AG04450 (cell line): ENCODE results near the gene NKAIN2. TPM values are rescaled to one million over a fixed set of nuclear protein-coding genes. Genes with fewer than 3 reads are reported as not detected.

Experiments used
- CTCF ChIA-PET: fragments of 300-600, 350-600 bp; formaldehyde crosslinking; extraction: SDS; loops from one replicate; lab custom pipeline; 2022; ENCODE audit warnings: antibody characterized with exemption, inconsistent platforms; lab: Charles Lee
- POLR2A ChIA-PET: fragments of 350-600 bp; formaldehyde crosslinking; extraction: SDS; loops from one replicate; lab custom pipeline; 2021; ENCODE audit warnings: antibody characterized with exemption, inconsistent platforms; lab: Yijun Ruan, JAX
- DNase-seq: peaks from one replicate; pipeline ENCODE4 v3.0.0-alpha.2; 2011; ENCODE audit warnings: low read depth, low spot score
- H3K27ac ChIP-seq: one replicate; pipeline ENCODE4 v1.5.1; 2012; ENCODE audit warnings: low read depth, low read length, control low read depth
- H3K27me3 ChIP-seq: one replicate; pipeline ENCODE4 v1.6.0; 2012; ENCODE audit warnings: low read length; ENCODE audit not compliant: control insufficient read depth, insufficient read depth
- H3K4me3 ChIP-seq: 2 replicates; pipeline ENCODE4 v1.5.1; 2011; ENCODE audit warnings: mild to moderate bottlenecking, low read depth, low read length, control low read depth
- H3K9me3 ChIP-seq: 2 replicates; pipeline ENCODE4 v1.5.1; 2012; ENCODE audit warnings: low read length; ENCODE audit not compliant: control insufficient read depth, insufficient read depth
- polyA plus RNA-seq: library from polyadenylated mRNA; depleted of rRNA; stranded (reverse); fragments of >200 nt; gene quantifications from 2 replicates; pipeline ENCODE4 v1.2.3, GENCODE V29; 2011
- TF ChIP-seq, protein P1 (sequence below): IDR thresholded peaks from 2 replicates; pipeline ENCODE4 v1.5.1; 2011; ENCODE audit warnings: low read depth, low read length, control low read depth, inconsistent platforms

Gene NKAIN2
- polyA plus RNA-seq, 1 experiment: not detected

DNA sequence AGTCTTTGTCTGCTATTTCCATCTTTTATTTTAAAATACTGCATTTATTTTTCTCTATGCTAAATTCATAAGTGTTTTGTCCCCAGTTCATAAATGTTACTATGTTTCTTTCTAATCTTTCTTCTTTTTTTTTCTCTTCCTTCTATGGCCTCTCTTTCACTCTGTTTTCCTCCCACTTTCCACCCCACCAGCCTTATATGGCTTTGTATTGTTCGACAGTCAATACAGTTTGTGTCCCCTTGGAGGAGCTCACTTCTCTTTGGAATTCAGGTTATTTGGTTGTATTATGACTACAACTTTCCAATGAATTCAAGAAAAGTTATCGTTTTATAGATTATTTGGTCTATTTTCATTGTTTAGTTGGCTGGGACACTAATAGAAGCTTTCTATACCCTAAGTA is 393.5 kb downstream of the NKAIN2 start:
- ChIA-PET POLR2A (no interaction called here), CTCF (no interaction called here)
- no peak overlapping the region for H3K27ac ChIP-seq
- DNase-seq: no peak
- H3K9me3 ChIP-seq: no peaks in the 10 kb centered on the region; the same call in 1 of the 2 replicates
- TF ChIP-seq, protein P1, sequence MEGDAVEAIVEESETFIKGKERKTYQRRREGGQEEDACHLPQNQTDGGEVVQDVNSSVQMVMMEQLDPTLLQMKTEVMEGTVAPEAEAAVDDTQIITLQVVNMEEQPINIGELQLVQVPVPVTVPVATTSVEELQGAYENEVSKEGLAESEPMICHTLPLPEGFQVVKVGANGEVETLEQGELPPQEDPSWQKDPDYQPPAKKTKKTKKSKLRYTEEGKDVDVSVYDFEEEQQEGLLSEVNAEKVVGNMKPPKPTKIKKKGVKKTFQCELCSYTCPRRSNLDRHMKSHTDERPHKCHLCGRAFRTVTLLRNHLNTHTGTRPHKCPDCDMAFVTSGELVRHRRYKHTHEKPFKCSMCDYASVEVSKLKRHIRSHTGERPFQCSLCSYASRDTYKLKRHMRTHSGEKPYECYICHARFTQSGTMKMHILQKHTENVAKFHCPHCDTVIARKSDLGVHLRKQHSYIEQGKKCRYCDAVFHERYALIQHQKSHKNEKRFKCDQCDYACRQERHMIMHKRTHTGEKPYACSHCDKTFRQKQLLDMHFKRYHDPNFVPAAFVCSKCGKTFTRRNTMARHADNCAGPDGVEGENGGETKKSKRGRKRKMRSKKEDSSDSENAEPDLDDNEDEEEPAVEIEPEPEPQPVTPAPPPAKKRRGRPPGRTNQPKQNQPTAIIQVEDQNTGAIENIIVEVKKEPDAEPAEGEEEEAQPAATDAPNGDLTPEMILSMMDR: no peak
- H3K27me3 ChIP-seq: no peaks in the 10 kb centered on the region
- no peak overlapping the region for H3K4me3 ChIP-seq

DNA sequence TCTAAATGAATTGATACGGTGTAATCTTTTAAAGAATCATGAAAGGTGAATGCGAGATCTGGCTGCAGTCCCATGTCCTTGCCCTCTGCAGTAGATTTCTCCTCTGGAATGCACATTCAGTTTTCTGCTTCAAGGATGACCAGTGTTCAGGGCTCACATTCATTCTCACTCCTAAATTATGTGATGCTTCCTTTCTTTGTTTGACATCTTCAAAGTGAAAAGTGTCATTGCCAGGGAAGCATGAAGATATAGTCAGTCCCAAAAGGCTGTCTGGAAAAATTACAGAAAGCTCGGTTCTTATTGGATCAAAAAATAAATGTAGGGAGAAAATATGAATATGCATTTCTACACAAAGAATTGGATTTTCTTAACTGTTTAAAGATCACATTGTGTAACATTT is 395.6 kb downstream of the NKAIN2 start:
- CTCF ChIA-PET: no interaction called here
- TF ChIP-seq, protein P1: no peak
- POLR2A ChIA-PET: no interaction called here
- H3K9me3 ChIP-seq: no peaks in the 10 kb centered on the region
- H3K27ac ChIP-seq: no peak overlapping the region
- no peak for DNase-seq
- no peak overlapping the region for H3K4me3 ChIP-seq
- no peaks in the 10 kb centered on the region for H3K27me3 ChIP-seq

DNA sequence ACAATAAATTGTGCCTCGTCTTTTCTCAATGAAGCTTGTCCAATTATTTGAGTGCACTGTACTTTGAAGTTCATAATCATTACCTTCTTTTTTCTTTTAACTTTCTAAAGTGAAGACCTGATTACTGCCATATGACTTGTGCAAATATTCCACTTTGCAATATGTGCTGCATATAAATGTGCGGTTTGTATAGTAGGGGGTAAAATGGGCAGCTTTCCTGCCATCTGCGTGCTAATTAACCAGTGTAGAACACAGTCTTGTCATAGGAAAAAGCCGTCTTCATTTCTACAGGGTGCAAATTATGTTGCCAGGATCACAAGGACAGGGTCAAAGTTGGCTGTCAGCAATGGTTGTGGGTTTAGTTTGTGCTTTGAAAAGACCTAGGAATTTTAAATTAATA is 397.0 kb downstream of the NKAIN2 start:
- TF ChIP-seq, protein P1: no peak

DNA sequence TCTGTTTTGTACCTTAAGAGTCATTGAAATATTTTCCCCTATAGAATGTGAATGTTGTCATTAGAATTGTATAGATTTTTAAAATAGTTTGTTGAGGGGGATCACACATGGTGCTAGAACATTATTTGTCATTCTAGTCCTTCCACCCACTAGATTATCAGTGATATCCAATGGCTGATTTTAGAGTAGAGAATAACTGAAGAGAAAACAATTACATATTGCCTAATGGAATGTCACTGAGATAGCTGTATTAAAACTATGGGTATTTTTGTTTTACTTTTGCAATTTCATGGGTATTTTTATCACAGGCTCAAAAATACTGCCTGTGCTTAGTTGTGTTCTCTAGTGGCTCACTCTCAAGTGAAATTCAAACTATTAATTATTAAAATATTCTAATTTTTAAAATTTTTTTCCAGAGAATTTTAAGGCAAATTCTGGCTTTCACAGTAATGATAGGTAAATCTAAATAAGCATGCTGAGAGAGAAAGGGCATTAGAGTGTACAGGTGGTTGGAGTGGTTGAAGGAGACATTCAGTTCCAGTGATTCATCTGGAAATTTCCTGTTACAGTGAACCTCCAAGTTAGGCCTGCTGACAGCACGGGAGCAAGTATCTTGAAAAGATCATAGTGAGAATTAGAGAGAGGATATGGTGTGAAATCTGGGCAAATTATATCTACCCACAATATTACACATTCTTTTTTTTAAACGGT is 399.6 kb downstream of the NKAIN2 start:
- H3K4me3 ChIP-seq: no peak overlapping the region
- H3K27me3 ChIP-seq: no peaks in the 10 kb centered on the region
- no peak overlapping the region for H3K27ac ChIP-seq
- DNase-seq: no peak
- POLR2A ChIA-PET: no interaction called here
- no peaks in the 10 kb centered on the region for H3K9me3 ChIP-seq
- CTCF ChIA-PET: no interaction called here
- TF ChIP-seq, protein P1: no peak

More for the DNA sequence above, 397.0 kb downstream of the NKAIN2 start:
- POLR2A ChIA-PET: no interaction called here
- CTCF ChIA-PET: no interaction called here
- Histone ChIP-seq H3K9me3 (no peaks in the 10 kb centered on the region), H3K27ac (no peak overlapping the region), H3K4me3 (no peak overlapping the region), H3K27me3 (no peaks in the 10 kb centered on the region)
- no peak for DNase-seq

DNA sequence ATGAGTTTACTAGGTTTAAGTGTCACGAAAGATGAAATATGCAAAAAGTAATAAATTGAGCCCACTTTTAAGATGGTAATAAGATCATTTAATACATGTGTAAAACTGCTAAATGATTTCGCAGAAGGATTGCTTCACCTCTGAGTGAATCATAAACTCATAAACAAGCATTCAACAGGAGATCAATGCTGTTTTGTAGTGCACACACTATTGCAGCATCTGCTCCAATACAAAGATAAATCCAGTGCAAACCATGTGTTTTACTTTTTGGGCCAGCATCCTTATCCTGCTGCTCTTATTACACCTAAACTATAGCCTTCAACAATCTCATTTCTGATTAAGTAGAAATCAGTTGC is 400.1 kb downstream of the NKAIN2 start:
- H3K4me3 ChIP-seq: no peak overlapping the region
- H3K27ac ChIP-seq: no peak overlapping the region
- no peaks in the 10 kb centered on the region for H3K27me3 ChIP-seq
- CTCF ChIA-PET: no interaction called here
- no peaks in the 10 kb centered on the region for H3K9me3 ChIP-seq
- no peak for DNase-seq
- TF ChIP-seq, protein P1: no peak
- POLR2A ChIA-PET: no interaction called here
